Measurements from ENCODE around the gene MSRB1.
"Not testable (repeated sequence)": the region's sequence is repeated elsewhere in the genome, so short reads cannot be mapped to it uniquely, and the experiment has no call there.

DNA sequence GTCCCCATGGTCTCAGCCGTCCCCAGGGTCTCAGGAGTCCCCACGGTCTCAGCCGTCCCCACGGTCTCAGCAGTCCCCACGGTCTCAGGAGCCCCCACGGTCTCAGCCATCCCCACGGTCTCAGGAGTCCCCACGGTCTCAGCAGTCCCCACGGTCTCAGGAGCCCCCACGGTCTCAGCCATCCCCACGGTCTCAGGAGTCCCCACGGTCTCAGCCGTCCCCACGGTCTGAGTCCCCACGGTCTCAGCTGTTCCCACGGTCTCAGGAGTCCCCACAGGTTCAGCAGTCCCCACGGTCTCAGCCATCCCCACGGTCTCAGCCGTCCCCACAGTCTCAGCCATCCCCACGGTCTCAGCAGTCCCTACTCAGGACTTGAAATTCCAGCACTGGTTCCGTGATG is 22.9 kb downstream of the MSRB1 start:
- TF ChIP-seq, protein P1, sequence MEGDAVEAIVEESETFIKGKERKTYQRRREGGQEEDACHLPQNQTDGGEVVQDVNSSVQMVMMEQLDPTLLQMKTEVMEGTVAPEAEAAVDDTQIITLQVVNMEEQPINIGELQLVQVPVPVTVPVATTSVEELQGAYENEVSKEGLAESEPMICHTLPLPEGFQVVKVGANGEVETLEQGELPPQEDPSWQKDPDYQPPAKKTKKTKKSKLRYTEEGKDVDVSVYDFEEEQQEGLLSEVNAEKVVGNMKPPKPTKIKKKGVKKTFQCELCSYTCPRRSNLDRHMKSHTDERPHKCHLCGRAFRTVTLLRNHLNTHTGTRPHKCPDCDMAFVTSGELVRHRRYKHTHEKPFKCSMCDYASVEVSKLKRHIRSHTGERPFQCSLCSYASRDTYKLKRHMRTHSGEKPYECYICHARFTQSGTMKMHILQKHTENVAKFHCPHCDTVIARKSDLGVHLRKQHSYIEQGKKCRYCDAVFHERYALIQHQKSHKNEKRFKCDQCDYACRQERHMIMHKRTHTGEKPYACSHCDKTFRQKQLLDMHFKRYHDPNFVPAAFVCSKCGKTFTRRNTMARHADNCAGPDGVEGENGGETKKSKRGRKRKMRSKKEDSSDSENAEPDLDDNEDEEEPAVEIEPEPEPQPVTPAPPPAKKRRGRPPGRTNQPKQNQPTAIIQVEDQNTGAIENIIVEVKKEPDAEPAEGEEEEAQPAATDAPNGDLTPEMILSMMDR (conservative IDR thresholded peaks at IDR 0.05) = not testable (repeated sequence)
- not testable (repeated sequence) for TF ChIP-seq EZH2 (IDR thresholded peaks at IDR 0.05; ENCODE audit: low read depth)

Data from PC-9 (cell line).